Kidney epithelial cell (primary cell): ENCODE data around the gene PCCA. TPM values are rescaled to one million over a fixed set of nuclear protein-coding genes. Genes with fewer than 3 reads are reported as not detected.

ENCODE experiments used
- DNase-seq: peaks from one replicate; pipeline ENCODE4 v3.0.0-alpha.2; 2010; ENCODE audit warnings: low read depth
- H3K27me3 ChIP-seq: 2 replicates; pipeline ENCODE4 v1.6.0; 2011; ENCODE audit warnings: low read length; ENCODE audit not compliant: control insufficient read depth, insufficient read depth
- H3K36me3 ChIP-seq: 2 replicates; pipeline ENCODE4 v1.5.1; 2011; ENCODE audit warnings: low read length; ENCODE audit not compliant: control insufficient read depth, insufficient read depth
- H3K4me3 ChIP-seq: 2 replicates; pipeline ENCODE4 v1.5.1; 2011; ENCODE audit warnings: low read depth, mild to moderate bottlenecking, control low read depth, low read length
- total RNA-seq: library from RNA; depleted of rRNA; stranded (reverse); fragments of >200 nt; gene quantifications from 2 replicates; pipeline ENCODE4 v1.2.3, GENCODE V29; 2015
- TF ChIP-seq, protein P1 (sequence below): IDR thresholded peaks from 2 replicates; pipeline ENCODE4 v1.5.1; 2011; ENCODE audit warnings: mild to moderate bottlenecking, moderate library complexity, low read length, control low read depth, inconsistent platforms; ENCODE audit not compliant: insufficient read depth, poor library complexity, severe bottlenecking

PCCA gene
- total RNA-seq, 1 donor from 2014 or later, result 15.7 TPM

DNA sequence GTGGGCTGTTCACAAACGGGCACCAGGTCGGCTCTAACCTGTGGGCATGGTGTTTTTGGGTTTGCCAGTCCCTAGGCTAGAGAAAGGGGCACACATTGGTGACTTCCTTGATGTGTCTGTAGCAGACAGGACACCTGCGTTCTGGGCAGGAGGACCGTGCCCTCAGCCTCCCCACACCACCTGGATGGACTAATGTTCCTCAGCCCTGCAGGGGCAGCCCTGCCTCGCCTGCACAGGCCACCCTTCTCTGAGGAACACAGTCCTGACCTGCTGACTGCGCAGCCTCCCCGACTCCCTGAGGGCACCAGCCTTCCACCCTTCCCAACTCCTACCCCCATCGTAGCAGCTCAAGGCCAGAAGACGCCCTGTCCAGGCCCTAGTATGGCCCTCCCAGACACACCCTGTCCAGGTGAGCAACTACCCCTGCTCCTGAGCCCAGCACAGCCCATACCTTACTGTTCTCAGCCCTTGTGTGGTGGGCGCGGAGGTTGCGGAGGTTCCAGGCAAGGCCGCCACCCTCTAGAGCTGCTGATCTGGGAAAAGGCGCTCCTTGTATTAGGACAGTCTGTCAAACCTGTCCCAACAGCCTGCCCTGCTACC, 444.0 kb downstream of the PCCA start:
- Histone ChIP-seq H3K36me3 (no peaks in the 10 kb centered on the region), H3K4me3 (no peak overlapping the region), H3K27me3 (no peaks in the 10 kb centered on the region)
- TF ChIP-seq, protein P1, sequence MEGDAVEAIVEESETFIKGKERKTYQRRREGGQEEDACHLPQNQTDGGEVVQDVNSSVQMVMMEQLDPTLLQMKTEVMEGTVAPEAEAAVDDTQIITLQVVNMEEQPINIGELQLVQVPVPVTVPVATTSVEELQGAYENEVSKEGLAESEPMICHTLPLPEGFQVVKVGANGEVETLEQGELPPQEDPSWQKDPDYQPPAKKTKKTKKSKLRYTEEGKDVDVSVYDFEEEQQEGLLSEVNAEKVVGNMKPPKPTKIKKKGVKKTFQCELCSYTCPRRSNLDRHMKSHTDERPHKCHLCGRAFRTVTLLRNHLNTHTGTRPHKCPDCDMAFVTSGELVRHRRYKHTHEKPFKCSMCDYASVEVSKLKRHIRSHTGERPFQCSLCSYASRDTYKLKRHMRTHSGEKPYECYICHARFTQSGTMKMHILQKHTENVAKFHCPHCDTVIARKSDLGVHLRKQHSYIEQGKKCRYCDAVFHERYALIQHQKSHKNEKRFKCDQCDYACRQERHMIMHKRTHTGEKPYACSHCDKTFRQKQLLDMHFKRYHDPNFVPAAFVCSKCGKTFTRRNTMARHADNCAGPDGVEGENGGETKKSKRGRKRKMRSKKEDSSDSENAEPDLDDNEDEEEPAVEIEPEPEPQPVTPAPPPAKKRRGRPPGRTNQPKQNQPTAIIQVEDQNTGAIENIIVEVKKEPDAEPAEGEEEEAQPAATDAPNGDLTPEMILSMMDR, result no peak
- DNase-seq, result no peak

DNA sequence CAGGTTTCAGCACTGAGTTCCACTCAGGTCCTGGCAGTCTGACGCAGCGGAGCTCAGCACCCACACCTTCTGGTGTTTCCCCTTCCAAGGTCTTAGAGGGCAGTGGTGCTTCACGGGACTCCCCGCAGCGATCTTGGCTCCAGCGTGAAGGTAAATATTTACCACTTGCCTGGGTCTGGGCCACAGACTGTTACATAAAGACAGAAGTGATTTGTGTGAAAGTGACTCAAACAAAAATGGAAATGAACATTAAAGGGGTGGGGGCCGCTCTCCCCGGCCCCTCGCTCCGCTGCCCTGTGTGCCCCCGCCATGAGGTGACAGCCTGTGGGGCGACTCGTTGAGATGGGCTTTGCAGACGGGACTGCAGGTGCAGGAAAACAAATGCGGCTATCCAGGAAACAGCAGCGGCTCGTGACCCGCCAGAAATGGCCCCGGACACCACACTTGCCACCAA, 444.7 kb downstream of the PCCA start:
- DNase-seq, result no peak
- H3K4me3 ChIP-seq, result no peak overlapping the region
- no peaks in the 10 kb centered on the region for H3K27me3 ChIP-seq
- H3K36me3 ChIP-seq, result no peaks in the 10 kb centered on the region
- TF ChIP-seq, protein P1, result no peak

DNA sequence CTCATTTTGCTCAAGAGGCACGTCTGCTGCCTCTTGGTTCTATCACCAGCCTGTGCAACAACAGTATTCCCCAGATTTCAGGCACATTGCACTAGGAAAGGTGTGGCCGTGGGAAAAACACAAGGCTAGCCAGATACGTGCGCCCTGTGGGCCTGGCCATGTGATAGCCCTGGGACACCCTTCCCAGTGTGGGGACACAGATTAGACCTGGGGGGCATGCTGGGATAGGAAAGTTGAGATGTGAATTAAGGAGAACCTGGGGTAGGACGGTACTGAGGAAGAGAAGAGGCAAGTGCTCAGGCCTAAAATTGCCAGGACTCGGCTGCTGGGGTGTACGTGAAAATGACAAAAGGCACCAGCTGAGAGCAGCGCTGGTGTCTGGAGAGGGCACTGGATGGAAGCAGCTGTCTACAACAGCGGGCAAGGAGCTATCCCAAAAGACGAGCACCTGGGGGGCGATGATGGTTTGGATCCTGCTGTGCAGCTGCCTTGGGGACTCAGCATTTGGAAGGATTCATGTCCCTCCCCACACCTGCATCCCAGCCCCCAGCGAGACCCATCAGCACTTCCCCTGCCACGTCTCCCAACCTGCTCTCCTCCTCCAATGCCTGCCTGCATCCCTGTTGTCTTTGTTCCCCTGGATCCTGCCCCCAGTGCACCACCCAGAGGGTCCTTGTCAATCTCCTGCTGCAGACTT, 445.4 kb downstream of the PCCA start:
- H3K27me3 ChIP-seq, result no peaks in the 10 kb centered on the region
- no peak overlapping the region for H3K4me3 ChIP-seq
- TF ChIP-seq, protein P1, result no peak
- H3K36me3 ChIP-seq, result no peaks in the 10 kb centered on the region
- DNase-seq, result no peak

DNA sequence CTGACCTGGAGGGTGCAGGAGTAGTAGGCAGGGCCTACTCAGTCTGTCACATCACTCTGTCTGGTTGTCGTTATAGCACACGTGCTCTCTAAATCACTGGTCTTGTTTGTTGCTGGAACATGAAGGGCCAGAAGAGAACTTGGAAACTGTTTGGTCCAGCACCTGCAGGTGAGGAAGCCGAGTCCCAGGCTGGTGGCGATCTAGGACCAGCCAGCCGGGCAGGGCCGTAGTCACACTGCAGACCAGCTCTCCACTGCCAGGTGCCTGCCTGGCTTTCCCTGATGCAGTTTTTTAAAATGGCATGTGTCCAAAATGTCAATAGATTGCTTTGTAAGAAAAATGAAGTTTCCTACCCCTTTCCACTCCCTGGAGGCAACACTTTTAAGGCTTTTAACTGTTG, 446.0 kb downstream of the PCCA start:
- no peak for DNase-seq
- Histone ChIP-seq H3K4me3 (no peak overlapping the region), H3K27me3 (no peaks in the 10 kb centered on the region), H3K36me3 (no peaks in the 10 kb centered on the region)
- TF ChIP-seq, protein P1, result no peak

DNA sequence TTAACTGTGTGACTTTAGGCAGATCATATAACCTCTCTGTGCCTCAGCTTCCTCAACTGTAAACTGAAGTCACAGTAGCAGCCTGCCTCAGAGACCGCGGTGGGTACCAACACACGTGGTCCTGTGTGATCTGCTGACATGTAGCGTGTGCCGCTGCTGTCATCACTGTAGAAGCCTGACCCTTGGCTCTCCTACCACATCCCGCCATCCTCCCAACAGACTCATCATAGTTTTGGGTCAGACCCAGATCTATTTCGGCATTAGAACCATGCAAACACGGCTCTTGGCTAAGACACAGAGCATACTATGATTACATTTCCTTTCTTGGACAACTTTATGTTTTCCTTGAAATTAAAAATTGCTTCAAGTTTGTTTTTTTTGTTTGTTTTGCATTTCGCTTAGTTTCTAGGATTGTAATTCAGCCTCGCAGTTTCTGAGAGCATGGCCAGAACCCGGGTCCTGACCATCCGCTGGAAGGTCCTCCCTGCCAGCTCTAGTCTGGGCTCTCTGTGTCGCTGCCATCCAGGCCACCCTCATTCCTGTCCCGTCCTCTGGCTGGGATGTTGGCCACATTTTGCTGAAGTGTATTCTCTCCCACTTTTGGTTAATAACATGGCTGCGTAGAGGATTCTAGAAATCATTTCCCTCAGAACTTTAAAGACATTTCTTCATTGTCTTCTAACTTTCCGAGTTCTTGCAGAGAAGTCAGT, 446.7 kb downstream of the PCCA start:
- H3K36me3 ChIP-seq, result no peaks in the 10 kb centered on the region
- no peak overlapping the region for H3K4me3 ChIP-seq
- DNase-seq, result no peak
- TF ChIP-seq, protein P1, result no peak
- no peaks in the 10 kb centered on the region for H3K27me3 ChIP-seq
